ENCODE results near the gene PDS5A.
"Not testable (repeated sequence)": the region's sequence is repeated elsewhere in the genome, so short reads cannot be mapped to it uniquely, and the experiment has no call there.

PDS5A gene

GRCh38 chr4:39834269-39834668 lies 143.4 kb downstream of the PDS5A start:
- no peak for DNase-seq (ENCODE audit: low read depth in 1 of 2, low spot score in 1 of 2)

- DNase-seq (ENCODE audit: low read depth in 1 of 2, low spot score in 1 of 2) = no peak
Observed at GRCh38 chr4:39825741-39826231, 151.9 kb downstream of the PDS5A start.

- no peak for DNase-seq (ENCODE audit: low read depth in 1 of 2, low spot score in 1 of 2)
Observed at GRCh38 chr4:39825090-39825489, 152.6 kb downstream of the PDS5A start.

GRCh38 chr4:39823191-39823590 lies 154.5 kb downstream of the PDS5A start:
- DNase-seq (ENCODE audit: low read depth in 1 of 2, low spot score in 1 of 2) = no peak

GRCh38 chr4:39822662-39823061 lies 155.0 kb downstream of the PDS5A start:
- no peak for DNase-seq (ENCODE audit: low read depth in 1 of 2, low spot score in 1 of 2)

- DNase-seq (ENCODE audit: low read depth in 1 of 2, low spot score in 1 of 2) = no peak
Observed at GRCh38 chr4:39821951-39822350, 155.8 kb downstream of the PDS5A start.

GRCh38 chr4:39820186-39820585 lies 157.5 kb downstream of the PDS5A start:
- DNase-seq (ENCODE audit: low read depth in 1 of 2, low spot score in 1 of 2) = no peak

- no peak for DNase-seq (ENCODE audit: low read depth in 1 of 2, low spot score in 1 of 2)
Observed at GRCh38 chr4:39818646-39819045, 159.1 kb downstream of the PDS5A start.

GRCh38 chr4:39814403-39815185 lies 163.1 kb downstream of the PDS5A start:
- no peak for DNase-seq (ENCODE audit: low read depth in 1 of 2, low spot score in 1 of 2)

- DNase-seq (ENCODE audit: low read depth in 1 of 2, low spot score in 1 of 2) = not testable (repeated sequence)
Observed at GRCh38 chr4:39813761-39814160, 163.9 kb downstream of the PDS5A start.

- DNase-seq (ENCODE audit: low read depth in 1 of 2, low spot score in 1 of 2) = not testable (repeated sequence)
Observed at GRCh38 chr4:39813033-39813432, 164.7 kb downstream of the PDS5A start.

GRCh38 chr4:39812500-39812899 lies 165.2 kb downstream of the PDS5A start:
- no peak for DNase-seq (ENCODE audit: low read depth in 1 of 2, low spot score in 1 of 2)

- no peak for DNase-seq (ENCODE audit: low read depth in 1 of 2, low spot score in 1 of 2)
Observed at GRCh38 chr4:39808231-39808749, 169.4 kb downstream of the PDS5A start.

GRCh38 chr4:39802005-39802404 lies 175.7 kb downstream of the PDS5A start:
- DNase-seq (ENCODE audit: low read depth in 1 of 2, low spot score in 1 of 2) = no peak

GRCh38 chr4:39792976-39793375 lies 184.7 kb downstream of the PDS5A start:
- DNase-seq (ENCODE audit: low read depth in 1 of 2, low spot score in 1 of 2) = not testable (repeated sequence)

GRCh38 chr4:39792529-39792928 lies 185.2 kb downstream of the PDS5A start:
- DNase-seq (ENCODE audit: low read depth in 1 of 2, low spot score in 1 of 2) = no peak

- DNase-seq (ENCODE audit: low read depth in 1 of 2, low spot score in 1 of 2) = no peak
Observed at GRCh38 chr4:39792128-39792527, 185.6 kb downstream of the PDS5A start.

GRCh38 chr4:39786838-39787237 lies 190.9 kb downstream of the PDS5A start:
- no peak for DNase-seq (ENCODE audit: low read depth in 1 of 2, low spot score in 1 of 2)

GRCh38 chr4:39785083-39785482 lies 192.6 kb downstream of the PDS5A start:
- no peak for DNase-seq (ENCODE audit: low read depth in 1 of 2, low spot score in 1 of 2)

- DNase-seq (ENCODE audit: low read depth in 1 of 2, low spot score in 1 of 2) = not testable (repeated sequence)
Observed at GRCh38 chr4:39781988-39782387, 195.7 kb downstream of the PDS5A start.
